HepG2 (cell line): ENCODE results near the gene ZNF273. TPM values are rescaled to one million over a fixed set of nuclear protein-coding genes. Genes with fewer than 3 reads are reported as not detected.

ENCODE experiments used
- ATAC-seq: fragments of 200-7000 bp; cut with Tn5 transposase; 3 replicates; pipeline ENCODE4 v1.9.1; 2020; ENCODE audit warnings: mild to moderate bottlenecking, moderate library complexity
- BruUV-seq: library from RNA; stranded (reverse); fragments of 400-500 nt; replicated peaks from 2 replicates; lab custom pipeline; 2021; lab: Mats Ljungman, UMichigan
- CTCF ChIA-PET: fragments of 300-600 bp; formaldehyde crosslinking; extraction: SDS; loops from one replicate; lab custom pipeline; 2021; ENCODE audit warnings: low total read pairs, inconsistent platforms, low intra/inter-chr PET ratio; lab: Yijun Ruan, JAX
- POLR2A ChIA-PET: fragments of 350-600 bp; sonication (Branson Sonifier 250); formaldehyde crosslinking; loops from one replicate; lab custom pipeline; 2020; ENCODE audit warnings: antibody characterized with exemption, inconsistent platforms; lab: Yijun Ruan, JAX
- DNase-seq: peaks from one replicate; pipeline ENCODE4 v3.0.0-alpha.2; 2015; ENCODE audit warnings: low spot score
- FAIRE-seq: peaks from 3 replicates; lab custom pipeline; 2011; peaks lifted over from hg19 to GRCh38; lab: Jason Lieb, UNC
- H2AFZ ChIP-seq: one replicate; pipeline ENCODE4 v1.6.1; 2011; ENCODE audit warnings: low read length, inconsistent platforms
- H3K27ac ChIP-seq: fragments of 300-600 bp; 3 replicates; pipeline ENCODE4 v1.8.0; 2011; ENCODE audit warnings: mixed run types, mild to moderate bottlenecking, mixed read lengths, low read length, inconsistent platforms; ENCODE audit not compliant: insufficient read depth; ENCODE audit errors: extremely low read length
- H3K27me3 ChIP-seq, 2 experiments: fragments of 200-600 bp in 1 of 2; 2 replicates in 1 of 2; 3 replicates in 1 of 2; pipeline versions ENCODE4 v1.6.0 to v1.8.0; 2011; ENCODE audit warnings: low read length in 2 of 2, mild to moderate bottlenecking in 2 of 2, moderate library complexity in 2 of 2, inconsistent platforms in 1 of 2; ENCODE audit not compliant: insufficient read depth in 2 of 2, control insufficient read depth in 1 of 2
- H3K36me3 ChIP-seq, 2 experiments: fragments of 200-600 bp in 1 of 2; replicated peaks in 1 of 2; 2 replicates in 1 of 2; 3 replicates in 1 of 2; pipeline versions ENCODE4 v1.5.1 to v1.8.0; 2011; ENCODE audit warnings: low read length in 2 of 2, inconsistent platforms in 1 of 2; ENCODE audit not compliant: insufficient read depth in 2 of 2, control insufficient read depth in 1 of 2
- H3K4me1 ChIP-seq: 2 replicates; pipeline ENCODE4 v1.5.1; 2012; ENCODE audit warnings: low read length, inconsistent platforms; ENCODE audit not compliant: insufficient read depth
- H3K4me2 ChIP-seq: 2 replicates; pipeline ENCODE4 v1.6.0; 2011; ENCODE audit warnings: low read depth, low read length, inconsistent platforms
- H3K4me3 ChIP-seq, 3 experiments: fragments of 200-600 bp in 1 of 3; sonication (generic), shearing (Covaris generic) in 1 of 3; replicated peaks in 1 of 3; 2 replicates each; pipeline ENCODE4 v1.5.1; 2011 to 2016; ENCODE audit warnings: low read length in 3 of 3, inconsistent platforms in 2 of 3, low read depth in 2 of 3, mild to moderate bottlenecking in 2 of 3, control low read depth in 1 of 3, mixed read lengths in 1 of 3; ENCODE audit not compliant: insufficient read depth in 1 of 3
- H3K79me2 ChIP-seq: one replicate; pipeline ENCODE4 v1.6.1; 2011; ENCODE audit warnings: low read length, inconsistent platforms; ENCODE audit not compliant: insufficient read depth
- H3K9ac ChIP-seq: 2 replicates; pipeline ENCODE4 v1.6.0; 2011; ENCODE audit warnings: mild to moderate bottlenecking, low read depth, low read length, inconsistent platforms; ENCODE audit not compliant: insufficient read depth
- H3K9me3 ChIP-seq: 2 replicates; pipeline ENCODE4 v1.5.1; 2012; ENCODE audit warnings: mild to moderate bottlenecking, low read length
- H4K20me1 ChIP-seq: 2 replicates; pipeline ENCODE4 v1.6.0; 2011; ENCODE audit warnings: inconsistent platforms, mild to moderate bottlenecking, low read length, moderate library complexity; ENCODE audit not compliant: insufficient read depth
- ATF1 ChIP-seq: IDR thresholded peaks from 2 replicates; pipeline ENCODE4 v1.6.1; 2016; ENCODE audit warnings: mild to moderate bottlenecking, control low read depth
- CCAR2 ChIP-seq: fragments of 200-400 bp; formaldehyde crosslinking; optimal IDR thresholded peaks from 2 replicates; pipeline ENCODE3; 2018; ENCODE audit warnings: low read depth, mild to moderate bottlenecking, low read length, moderate library complexity
- FLYWCH1 ChIP-seq: sonication (generic); formaldehyde crosslinking; IDR thresholded peaks from 2 replicates; pipeline ENCODE4 v1.8.1; 2023; ENCODE audit warnings: mild to moderate bottlenecking, missing genetic modification reagents
- FOSL1 ChIP-seq: sonication (generic); formaldehyde crosslinking; IDR thresholded peaks from 2 replicates; pipeline ENCODE4 v1.9.0; 2021; ENCODE audit warnings: missing genetic modification reagents, borderline replicate concordance
- HNRNPK ChIP-seq: fragments of 200-400 bp; formaldehyde crosslinking; IDR thresholded peaks from 2 replicates; pipeline ENCODE4 v1.6.1; 2018; ENCODE audit warnings: low read length, low read depth, moderate library complexity, mild to moderate bottlenecking; ENCODE audit not compliant: poor library complexity, severe bottlenecking
- NR3C1 ChIP-seq: sonication (generic); formaldehyde crosslinking; IDR thresholded peaks from 2 replicates; pipeline ENCODE4 v1.4.0; 2020; ENCODE audit warnings: missing genetic modification reagents
- PRMT3 ChIP-seq: sonication (generic); formaldehyde crosslinking; IDR thresholded peaks from 2 replicates; pipeline ENCODE4 v1.8.1; 2022; ENCODE audit warnings: low read depth, mild to moderate bottlenecking, moderate library complexity, missing genetic modification reagents, borderline replicate concordance
- ZNF672 ChIP-seq: sonication (generic); formaldehyde crosslinking; IDR thresholded peaks from 2 replicates; pipeline ENCODE4 v1.8.1; 2022; ENCODE audit warnings: missing genetic modification reagents
- ZNF839 ChIP-seq: sonication (generic); formaldehyde crosslinking; IDR thresholded peaks from 2 replicates; pipeline ENCODE4 v1.4.0; 2020; ENCODE audit warnings: missing genetic modification reagents, mild to moderate bottlenecking, borderline replicate concordance
- WGBS: methylation state at CpG from one replicate; pipeline ENCODE4 v1.1.6; 2017; ENCODE audit warnings: low lambda C conversion rate; 5-methylcytosine and 5-hydroxymethylcytosine counted together
- in situ Hi-C: cut with HindIII; loops from 2 replicates; pipeline ENCODE4 v1.10.0; 2017; ENCODE audit warnings: low pct_unique_long_range_greater_than_20kb; ENCODE audit not compliant: extremely low pct_ligation_motif_present
- intact Hi-C: fragments of 100-400 bp; cut with micrococcal nuclease; formaldehyde crosslinking; loops from one replicate; pipeline ENCODE4 v1.10.0; 2022; ENCODE audit not compliant: unreplicated experiment
- polyA plus RNA-seq, 8 experiments: library from polyadenylated mRNA; depleted of rRNA in 3 of 8; stranded (reverse) in 7 of 8; unstranded in 1 of 8; fragments of >200 nt; fragmentation: Illumina TruSeq in 4 of 8; extraction: Trizol in 4 of 8; gene quantifications; 2 replicates each; pipeline versions ENCODE4 v1.2.1 to v1.2.3, GENCODE V29; 2011 to 2016; ENCODE audit warnings: low read depth in 4 of 8, missing spikeins in 1 of 8, mixed read lengths in 1 of 8; ENCODE audit not compliant: insufficient read depth in 1 of 8
- total RNA-seq, 5 experiments: library from RNA; depleted of rRNA; stranded (reverse); fragments of >200 nt; fragmentation: Illumina TruSeq; extraction: Trizol; gene quantifications; 2 replicates each; pipeline ENCODE4 v1.2.3, GENCODE V29; 2016; ENCODE audit warnings: low read depth in 1 of 5
- TF ChIP-seq, protein P1 (sequence below): sonication (generic); formaldehyde crosslinking; IDR thresholded peaks from 2 replicates; pipeline ENCODE4 v1.4.0; 2020; ENCODE audit warnings: missing genetic modification reagents
- TF ChIP-seq, protein P2 (sequence below): sonication (generic); formaldehyde crosslinking; IDR thresholded peaks from 2 replicates; pipeline ENCODE4 v1.9.0; 2022; ENCODE audit warnings: low read depth, missing genetic modification reagents

ZNF273 gene
- total and polyA plus RNA-seq, 2 of the 13 experiments (the other 11 are each of a cell fraction or from before 2014, with no cell fraction given): 1.7 to 5.8 TPM

DNA sequence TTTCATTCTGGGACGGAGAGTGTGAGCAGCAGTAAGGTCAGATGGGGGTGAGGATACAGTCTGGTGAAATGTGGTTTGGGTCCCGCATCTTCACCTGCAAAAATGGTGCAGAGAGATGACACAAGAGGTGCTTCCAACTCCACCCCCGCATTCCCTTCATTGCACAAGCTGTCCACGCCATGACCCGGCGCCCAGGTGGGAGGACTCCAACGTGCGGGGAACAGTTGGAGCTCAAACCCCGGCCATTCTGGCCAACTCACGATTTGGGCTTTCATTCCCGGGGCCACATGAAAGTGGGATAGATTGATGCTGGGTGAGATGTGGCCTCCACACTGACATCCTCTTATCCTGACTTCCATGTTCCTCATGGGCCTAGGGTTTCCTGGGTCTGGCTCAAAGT lies 34.6 kb upstream of the ZNF273 start:
- H2AFZ ChIP-seq: no peak overlapping the region
- no peak for FAIRE-seq
- no peaks in the 10 kb centered on the region for H3K79me2 ChIP-seq
- no peak overlapping the region for H3K4me2 ChIP-seq
- peaks cover 1 to 62% of the 10 kb centered on the region in 2 experiments; a peak in 4 of 5 replicates for H3K27me3 ChIP-seq
- in situ Hi-C loops: no loop called here
- WGBS: 52% methylated on average over 10 of the region's 11 CpGs
- POLR2A ChIA-PET: no interaction called here
- DNase-seq: no peak
- H3K9me3 ChIP-seq: peaks cover 5% of the 10 kb centered on the region; the same call in 1 of the 2 replicates
- no peak overlapping the region for H3K9ac ChIP-seq
- no peaks in the 10 kb centered on the region for H3K36me3 ChIP-seq
- H3K4me1 ChIP-seq: no peaks in the 10 kb centered on the region
- intact Hi-C loops: no loop called here
- TF ChIP-seq HNRNPK (no peak), FLYWCH1 (no peak), PRMT3 (CRISPR knock-in tag) (no peak), CCAR2 (no peak), FOSL1 (CRISPR knock-in tag) (no peak), ATF1 (CRISPR knock-in tag) (no peak)
- TF ChIP-seq, protein P1, sequence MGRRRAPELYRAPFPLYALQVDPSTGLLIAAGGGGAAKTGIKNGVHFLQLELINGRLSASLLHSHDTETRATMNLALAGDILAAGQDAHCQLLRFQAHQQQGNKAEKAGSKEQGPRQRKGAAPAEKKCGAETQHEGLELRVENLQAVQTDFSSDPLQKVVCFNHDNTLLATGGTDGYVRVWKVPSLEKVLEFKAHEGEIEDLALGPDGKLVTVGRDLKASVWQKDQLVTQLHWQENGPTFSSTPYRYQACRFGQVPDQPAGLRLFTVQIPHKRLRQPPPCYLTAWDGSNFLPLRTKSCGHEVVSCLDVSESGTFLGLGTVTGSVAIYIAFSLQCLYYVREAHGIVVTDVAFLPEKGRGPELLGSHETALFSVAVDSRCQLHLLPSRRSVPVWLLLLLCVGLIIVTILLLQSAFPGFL: no peak
- TF ChIP-seq, all 625 proteins: peak for 0
- no peak overlapping the region for H3K4me3 ChIP-seq
- no peak overlapping the region for H3K27ac ChIP-seq
- H4K20me1 ChIP-seq: no peaks in the 10 kb centered on the region
- CTCF ChIA-PET: no interaction called here
- ATAC-seq: no peak
- BruUV-seq: no TSS peak

DNA sequence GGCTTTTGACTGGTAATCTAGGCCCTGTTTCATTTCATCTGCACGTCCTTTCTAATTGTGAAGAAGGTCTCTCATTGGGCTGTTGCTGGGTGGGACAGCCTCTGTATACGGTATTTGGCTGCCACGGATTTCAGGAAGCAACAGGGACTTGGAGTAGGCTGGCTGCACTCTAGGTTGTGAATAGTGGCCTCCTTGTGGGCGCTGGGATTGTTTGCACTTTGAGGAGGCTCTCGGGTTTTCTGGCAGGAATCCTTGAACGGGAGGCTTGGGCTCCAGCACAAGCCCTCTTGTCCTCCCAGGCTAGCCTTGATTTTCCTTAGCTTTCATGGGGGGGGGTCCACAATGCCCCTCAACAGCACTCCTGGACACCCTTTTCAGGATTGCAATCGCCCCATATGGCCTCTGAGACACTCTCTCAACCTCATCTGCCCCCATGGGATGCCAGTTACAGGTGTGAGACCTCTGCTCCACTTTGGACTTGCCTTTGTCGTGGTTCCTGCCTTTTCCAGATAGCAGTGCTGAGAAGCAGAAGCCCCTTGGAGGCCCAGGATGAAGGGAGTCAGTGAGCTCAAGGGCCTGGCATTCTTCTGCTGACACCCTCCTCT lies 33.9 kb upstream of the ZNF273 start:
- CTCF ChIA-PET: no interaction called here
- POLR2A ChIA-PET: no interaction called here
- DNase-seq (no peak), ATAC-seq (peak; percentile 49), FAIRE-seq (no peak)
- no peaks in the 10 kb centered on the region for H4K20me1 ChIP-seq
- no peak overlapping the region for H3K27ac ChIP-seq
- H3K9me3 ChIP-seq: no peaks in the 10 kb centered on the region
- H3K79me2 ChIP-seq: no peaks in the 10 kb centered on the region
- no peak overlapping the region for H2AFZ ChIP-seq
- in situ Hi-C loops (no loop called here), intact Hi-C loops (no loop called here)
- no peaks in the 10 kb centered on the region for H3K4me1 ChIP-seq
- TF ChIP-seq, protein P2, sequence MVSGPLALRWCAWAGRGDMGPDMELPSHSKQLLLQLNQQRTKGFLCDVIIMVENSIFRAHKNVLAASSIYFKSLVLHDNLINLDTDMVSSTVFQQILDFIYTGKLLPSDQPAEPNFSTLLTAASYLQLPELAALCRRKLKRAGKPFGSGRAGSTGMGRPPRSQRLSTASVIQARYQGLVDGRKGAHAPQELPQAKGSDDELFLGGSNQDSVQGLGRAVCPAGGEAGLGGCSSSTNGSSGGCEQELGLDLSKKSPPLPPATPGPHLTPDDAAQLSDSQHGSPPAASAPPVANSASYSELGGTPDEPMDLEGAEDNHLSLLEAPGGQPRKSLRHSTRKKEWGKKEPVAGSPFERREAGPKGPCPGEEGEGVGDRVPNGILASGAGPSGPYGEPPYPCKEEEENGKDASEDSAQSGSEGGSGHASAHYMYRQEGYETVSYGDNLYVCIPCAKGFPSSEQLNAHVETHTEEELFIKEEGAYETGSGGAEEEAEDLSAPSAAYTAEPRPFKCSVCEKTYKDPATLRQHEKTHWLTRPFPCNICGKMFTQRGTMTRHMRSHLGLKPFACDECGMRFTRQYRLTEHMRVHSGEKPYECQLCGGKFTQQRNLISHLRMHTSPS (CRISPR knock-in tag): no peak
- TF ChIP-seq ZNF839 (no peak), NR3C1 (CRISPR knock-in tag) (no peak), ZNF672 (CRISPR knock-in tag) (no peak)
- peaks cover 2 to 69% of the 10 kb centered on the region in 2 experiments; a peak in 4 of 5 replicates for H3K27me3 ChIP-seq
- no peak overlapping the region for H3K4me3 ChIP-seq
- no TSS peak for BruUV-seq
- H3K36me3 ChIP-seq: no peaks in the 10 kb centered on the region
- no peak overlapping the region for H3K9ac ChIP-seq
- 19% methylated on average over 7 of the region's 8 CpGs for WGBS
- no peak overlapping the region for H3K4me2 ChIP-seq
